GM12872 (cell line): ENCODE results near the gene MOSPD2.

Experiments
- CTCF ChIP-seq: IDR thresholded peaks from 3 replicates; pipeline ENCODE4 v1.5.1; 2011; ENCODE audit warnings: low read depth, mild to moderate bottlenecking, low read length, moderate library complexity; ENCODE audit not compliant: insufficient read depth

MOSPD2 gene

GRCh38 chrX:14843666-14844065 is 29.6 kb upstream of the MOSPD2 start:
- no peak for TF ChIP-seq CTCF

GRCh38 chrX:14851526-14851925 is 21.7 kb upstream of the MOSPD2 start:
- no peak for TF ChIP-seq CTCF

GRCh38 chrX:14864631-14865030 is 8.6 kb upstream of the MOSPD2 start:
- no peak for TF ChIP-seq CTCF

GRCh38 chrX:14865201-14865600 is 8.0 kb upstream of the MOSPD2 start:
- no peak for TF ChIP-seq CTCF

GRCh38 chrX:14871767-14872166 is 1.5 kb upstream of the MOSPD2 start:
- no peak for TF ChIP-seq CTCF

GRCh38 chrX:14872355-14872754 is 866 bp upstream of the MOSPD2 start:
- no peak for TF ChIP-seq CTCF

- no peak for TF ChIP-seq CTCF
Measured at GRCh38 chrX:14873676-14874049, 442 bp downstream of the MOSPD2 start.

- TF ChIP-seq CTCF: no peak
Measured at GRCh38 chrX:14875624-14876023, 2.4 kb downstream of the MOSPD2 start.
